A673 (cell line): ENCODE results near the gene MB21D2.

Experiments used
- EZH2 ChIP-seq: fragments of 200-600 bp; sonication (generic); IDR thresholded peaks from 2 replicates; pipeline ENCODE4 v1.6.1; 2017; ENCODE audit warnings: borderline replicate concordance, low read depth, mild to moderate bottlenecking, mixed read lengths, antibody characterized with exemption, low read length; ENCODE audit not compliant: poor library complexity, severe bottlenecking
- TF ChIP-seq, protein P1 (sequence below): fragments of 300-800, 200-600 bp; sonication (generic); conservative IDR thresholded peaks from 2 replicates; pipeline ENCODE4 v1.5.1; 2017; ENCODE audit warnings: low read depth, mild to moderate bottlenecking, antibody characterized with exemption, low read length, moderate library complexity, mixed read lengths

DNA sequence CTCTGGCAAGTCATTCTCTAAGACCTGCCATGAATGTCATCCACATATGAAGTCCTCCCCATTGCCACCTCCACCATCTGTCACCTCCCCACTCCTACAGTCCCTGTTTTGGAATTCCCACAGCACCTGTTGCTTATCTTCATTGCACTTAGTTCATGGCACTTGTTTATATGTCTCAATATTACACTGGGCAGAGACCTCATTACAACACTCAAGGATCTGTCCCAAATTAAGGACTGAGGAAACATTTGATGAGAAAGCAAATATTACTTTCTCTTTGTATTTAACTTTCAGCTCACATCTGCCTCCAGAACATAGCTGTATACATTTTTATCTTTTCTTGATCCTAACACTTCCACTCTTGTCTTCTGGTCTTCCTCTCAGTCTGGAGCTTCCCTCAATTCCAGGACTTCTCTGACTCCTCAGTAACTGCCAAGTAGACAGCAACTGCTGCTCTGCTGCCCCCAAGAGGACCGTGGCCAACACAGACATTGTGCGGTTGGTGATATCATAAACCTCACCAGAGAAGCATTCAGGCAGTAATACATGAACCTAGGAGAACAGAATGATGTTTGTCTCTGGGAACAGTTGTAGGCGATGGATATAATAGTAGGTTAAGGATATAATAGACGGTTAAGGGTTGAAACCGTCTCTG lies 145.3 kb downstream of the MB21D2 start:
- TF ChIP-seq, protein P1, sequence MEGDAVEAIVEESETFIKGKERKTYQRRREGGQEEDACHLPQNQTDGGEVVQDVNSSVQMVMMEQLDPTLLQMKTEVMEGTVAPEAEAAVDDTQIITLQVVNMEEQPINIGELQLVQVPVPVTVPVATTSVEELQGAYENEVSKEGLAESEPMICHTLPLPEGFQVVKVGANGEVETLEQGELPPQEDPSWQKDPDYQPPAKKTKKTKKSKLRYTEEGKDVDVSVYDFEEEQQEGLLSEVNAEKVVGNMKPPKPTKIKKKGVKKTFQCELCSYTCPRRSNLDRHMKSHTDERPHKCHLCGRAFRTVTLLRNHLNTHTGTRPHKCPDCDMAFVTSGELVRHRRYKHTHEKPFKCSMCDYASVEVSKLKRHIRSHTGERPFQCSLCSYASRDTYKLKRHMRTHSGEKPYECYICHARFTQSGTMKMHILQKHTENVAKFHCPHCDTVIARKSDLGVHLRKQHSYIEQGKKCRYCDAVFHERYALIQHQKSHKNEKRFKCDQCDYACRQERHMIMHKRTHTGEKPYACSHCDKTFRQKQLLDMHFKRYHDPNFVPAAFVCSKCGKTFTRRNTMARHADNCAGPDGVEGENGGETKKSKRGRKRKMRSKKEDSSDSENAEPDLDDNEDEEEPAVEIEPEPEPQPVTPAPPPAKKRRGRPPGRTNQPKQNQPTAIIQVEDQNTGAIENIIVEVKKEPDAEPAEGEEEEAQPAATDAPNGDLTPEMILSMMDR, result peak; percentile 75
- no peak for TF ChIP-seq EZH2
